Suppressor macrophage (primary cell): Measurements from ENCODE around the gene SYCN.
"Not testable (repeated sequence)": the region's sequence is repeated elsewhere in the genome, so short reads cannot be mapped to it uniquely, and the experiment has no call there.

Experiments used
- DNase-seq, 4 experiments: peaks; one replicate each; pipeline ENCODE4 v3.0.0-alpha.2; 2020 to 2022
- total RNA-seq, 17 experiments: gene quantifications; one replicate each; lab custom pipeline; 2026; ENCODE audit warnings: mixed read lengths in 6 of 17, inconsistent platforms in 3 of 17; lab: John Stamatoyannopoulos, UW

SYCN gene, protein sequence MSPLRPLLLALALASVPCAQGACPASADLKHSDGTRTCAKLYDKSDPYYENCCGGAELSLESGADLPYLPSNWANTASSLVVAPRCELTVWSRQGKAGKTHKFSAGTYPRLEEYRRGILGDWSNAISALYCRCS
- total RNA-seq, result 0 to 0.44 (median 0) reads per million in 17 experiments

DNA sequence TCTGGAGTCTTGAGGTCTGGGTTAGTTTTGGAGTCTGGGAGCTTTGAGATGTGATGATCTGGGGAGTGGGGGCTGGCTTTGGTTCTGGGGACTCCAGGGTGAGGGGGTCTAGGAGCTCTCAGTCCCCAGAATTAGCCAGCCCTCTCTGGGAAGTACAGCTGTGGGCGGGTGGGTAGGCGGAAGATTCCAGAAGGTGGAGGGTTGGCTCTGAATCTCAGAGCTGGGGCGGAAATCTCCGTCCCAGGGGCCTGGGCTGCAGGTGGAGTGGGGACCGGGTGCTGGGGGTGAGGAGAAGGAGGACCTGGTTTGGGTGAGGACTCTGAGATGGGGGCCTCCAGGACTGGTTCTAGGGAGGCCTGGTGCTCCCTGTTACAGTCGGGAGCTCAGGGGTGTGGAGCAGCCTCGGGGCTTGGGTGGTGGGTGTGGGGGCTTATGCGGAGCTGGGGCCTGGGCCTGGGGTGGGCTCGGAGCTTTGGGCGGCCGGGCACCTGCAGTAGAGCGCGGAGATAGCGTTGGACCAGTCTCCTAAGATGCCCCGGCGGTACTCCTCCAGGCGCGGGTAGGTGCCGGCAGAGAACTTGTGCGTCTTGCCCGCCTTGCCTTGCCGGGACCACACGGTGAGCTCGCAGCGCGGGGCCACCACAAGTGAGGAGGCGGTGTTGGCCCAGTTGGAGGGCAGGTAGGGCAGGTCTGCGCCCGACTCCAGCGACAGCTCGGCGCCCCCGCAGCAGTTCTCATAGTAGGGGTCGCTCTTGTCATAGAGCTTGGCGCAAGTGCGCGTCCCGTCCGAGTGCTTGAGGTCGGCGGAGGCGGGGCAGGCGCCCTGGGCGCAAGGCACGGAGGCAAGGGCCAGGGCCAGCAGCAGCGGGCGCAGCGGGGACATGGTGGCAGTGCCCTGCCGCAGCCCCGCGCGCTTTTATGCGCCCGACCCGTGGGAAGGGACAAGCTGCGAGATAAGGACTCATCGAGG is at the start of gene SYCN:
Gene SYCN (minus strand): TSS at position 892 of the 970 bp plus-strand sequence. CDS start 9 bp downstream, at position 883.
- DNase-seq, result no peak

DNA sequence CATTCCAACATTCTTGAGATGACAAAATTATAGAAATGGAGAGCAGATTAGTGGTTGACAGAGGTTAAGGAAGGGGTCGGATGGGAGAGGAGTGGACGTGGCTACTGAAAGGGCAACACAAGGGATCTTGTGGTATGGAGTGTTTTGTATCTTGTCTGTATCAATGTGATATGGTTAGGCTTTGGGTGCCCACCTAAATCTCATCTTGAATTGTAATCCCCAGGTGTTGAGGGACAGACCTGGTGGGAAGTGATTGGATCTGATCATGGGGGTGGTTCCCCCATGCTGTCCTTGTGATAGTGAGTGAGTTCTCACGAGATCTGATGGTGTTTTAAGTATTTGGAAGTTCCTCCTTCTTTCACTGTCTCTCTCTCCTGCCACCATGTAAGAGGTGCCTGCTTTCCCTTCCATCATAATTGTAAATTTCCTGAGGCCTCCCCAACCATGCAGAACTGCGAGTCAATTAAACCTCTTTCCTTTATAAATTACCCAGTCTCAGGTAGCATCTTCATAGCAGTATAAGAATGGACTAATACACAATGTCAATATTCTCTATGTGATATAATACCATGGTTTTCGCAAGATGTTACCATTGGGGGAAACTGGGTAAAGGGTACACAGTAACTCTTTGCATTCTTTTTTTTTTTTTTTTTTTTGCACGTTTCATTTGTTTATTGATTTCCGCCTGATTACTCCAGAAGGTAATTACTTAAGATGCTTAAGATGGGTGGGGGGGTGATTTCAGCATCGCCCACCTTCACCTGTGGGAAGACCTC is 49.5 kb upstream of the SYCN start:
- no peak for DNase-seq

GRCh38 chr19:39252458-39252857 is 48.4 kb upstream of the SYCN start:
- no peak for DNase-seq

DNA sequence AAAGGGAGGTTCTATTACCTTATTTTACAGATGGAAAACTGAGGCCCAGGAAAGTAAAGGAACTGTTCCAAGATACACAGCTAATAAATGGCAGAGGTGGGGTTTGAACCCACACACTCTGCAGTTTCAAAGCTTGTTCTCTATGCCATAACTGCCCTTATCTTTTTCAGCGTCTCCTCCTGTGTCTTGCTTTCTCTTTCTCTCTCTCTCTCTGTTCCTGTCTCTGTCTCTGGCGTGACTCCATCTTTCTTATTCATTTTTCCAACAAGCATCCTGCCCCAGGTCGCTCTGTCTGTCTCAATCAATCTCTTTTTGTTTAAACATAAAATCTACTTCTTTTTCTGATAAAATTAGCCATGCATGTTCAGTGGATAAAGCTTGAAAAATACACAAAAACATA is 47.8 kb upstream of the SYCN start:
- DNase-seq, result no peak

- no peak for DNase-seq
Measured at GRCh38 chr19:39251081-39251480, 47.0 kb upstream of the SYCN start.

- no peak for DNase-seq
Measured at GRCh38 chr19:39248806-39249205, 44.7 kb upstream of the SYCN start, which contains the start of gene IFNL4. Gene IFNL4, minus strand, starts transcription at chr19:39248856.

DNA sequence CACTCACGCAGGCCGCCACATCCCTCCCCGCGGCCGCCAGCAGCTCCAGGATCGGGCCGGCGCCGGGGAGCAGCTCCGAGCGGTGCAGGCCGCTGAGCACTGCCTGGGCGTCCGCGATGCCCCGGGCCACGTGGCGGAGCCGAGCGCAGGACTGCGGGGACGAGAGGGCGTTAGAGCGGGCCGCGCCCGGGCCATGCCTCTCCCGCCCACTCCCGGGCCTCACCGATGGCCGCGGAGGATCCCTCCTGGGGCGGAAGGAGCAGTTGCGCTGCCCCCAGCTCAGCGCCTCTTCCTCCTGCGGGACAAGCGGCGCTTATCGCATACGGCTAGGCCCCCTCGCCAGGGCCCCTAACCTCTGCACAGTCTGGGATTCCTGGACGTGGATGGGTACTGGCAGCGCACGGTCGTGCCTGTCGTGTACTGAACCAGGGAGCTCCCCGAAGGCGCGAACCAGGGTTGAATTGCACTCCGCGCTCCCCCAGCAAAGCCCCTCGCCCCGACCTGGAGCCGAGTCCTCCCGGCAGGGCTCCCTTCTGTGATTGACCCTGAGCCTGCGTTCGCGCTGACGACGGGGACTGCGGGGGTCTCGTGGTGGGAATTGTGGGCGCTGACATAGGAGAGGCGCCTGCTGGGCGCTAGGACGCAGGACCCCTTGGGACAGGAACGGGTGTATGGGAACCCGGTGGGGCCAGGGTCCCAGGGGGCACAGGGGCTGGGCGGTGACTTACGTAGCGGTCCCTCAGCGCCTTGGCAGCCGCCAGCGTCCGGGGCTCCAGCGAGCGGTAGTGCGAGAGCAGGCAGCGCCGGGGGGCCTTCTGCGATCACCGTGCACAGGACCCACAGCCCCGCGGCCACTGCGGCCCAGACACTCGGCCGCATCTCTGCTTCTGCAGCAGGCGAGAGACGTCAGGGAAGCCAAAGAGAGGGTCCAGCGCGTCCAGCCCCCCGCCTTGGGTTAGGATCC is 43.9 kb upstream of the SYCN start:
- peak in 2 of 4 experiments; percentile 17 to 42 for DNase-seq

DNA sequence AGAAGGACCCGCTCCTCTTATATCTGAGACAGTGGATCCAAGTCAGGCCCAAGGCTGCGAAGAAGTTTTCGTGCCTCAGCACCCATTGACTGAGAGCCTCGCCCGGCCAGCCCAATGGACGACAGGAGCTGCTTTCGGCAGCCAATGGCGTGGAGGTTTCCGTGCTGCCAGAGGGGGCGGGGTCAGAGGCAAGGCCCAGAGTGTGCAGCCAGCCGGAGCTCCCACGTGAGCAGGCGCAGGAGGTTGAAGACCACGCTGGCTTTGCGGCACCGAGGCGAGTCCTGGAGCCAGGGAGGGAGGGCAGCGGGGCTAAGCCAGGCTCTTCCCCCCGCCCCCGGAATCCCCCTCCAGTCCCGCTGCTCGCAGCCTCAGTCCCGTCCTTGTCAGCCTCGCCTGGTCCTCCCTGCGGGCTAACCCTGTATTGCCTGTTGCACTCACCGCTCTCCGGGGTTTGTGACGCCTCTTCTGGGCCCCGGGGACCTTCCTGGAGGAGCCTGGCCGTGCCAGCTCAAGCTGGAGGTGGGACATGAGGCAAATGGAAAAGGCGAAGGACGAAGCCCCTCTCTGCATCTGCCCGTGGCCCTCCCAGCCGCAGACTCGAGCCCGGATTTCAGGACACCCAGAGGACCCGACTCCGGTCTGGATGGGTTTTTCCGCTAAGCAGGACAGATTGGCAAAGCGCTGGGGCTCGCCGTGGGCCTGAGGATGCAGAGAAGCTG is 43.0 kb upstream of the SYCN start:
- DNase-seq, result no peak

GRCh38 chr19:39245166-39245565 is 41.1 kb upstream of the SYCN start:
- DNase-seq, result not testable (repeated sequence)

DNA sequence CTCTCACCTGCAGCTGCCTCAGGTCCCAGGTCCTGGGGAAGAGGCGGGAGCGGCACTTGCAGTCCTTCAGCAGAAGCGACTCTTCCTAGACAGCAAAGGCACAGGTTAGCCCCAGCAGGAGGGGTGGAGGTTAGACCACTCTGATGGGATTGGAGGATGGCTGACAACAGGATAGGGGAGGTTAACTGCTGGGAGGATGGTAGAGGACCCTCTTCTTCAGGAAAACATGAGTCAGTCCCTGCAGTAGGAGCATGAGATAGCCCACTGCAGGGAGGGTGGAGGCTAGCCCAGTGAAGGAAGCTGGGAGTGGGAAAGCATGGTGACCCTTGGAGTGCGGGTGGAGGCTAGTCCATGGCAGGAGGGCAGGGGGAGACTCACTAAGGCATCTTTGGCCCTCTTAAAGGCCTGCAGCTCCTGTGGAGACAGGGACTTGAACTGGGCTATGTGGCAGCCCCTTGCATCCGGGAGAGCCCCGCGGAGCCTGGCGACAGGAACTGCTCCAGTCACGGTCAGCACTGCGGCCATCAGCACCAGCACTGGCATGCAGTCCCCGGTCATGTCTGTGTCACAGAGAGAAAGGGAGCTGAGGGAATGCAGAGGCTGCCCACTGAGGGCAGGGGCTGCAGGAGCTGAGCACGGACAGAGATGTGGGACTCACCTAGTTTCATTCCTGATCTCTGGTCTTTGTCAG is 40.5 kb upstream of the SYCN start, which contains the start of gene IFNL3:
Gene IFNL3 (minus strand): TSS at position 597 of the 691 bp plus-strand sequence. CDS start 39 bp downstream, at position 558.
- not testable (repeated sequence) for DNase-seq

DNA sequence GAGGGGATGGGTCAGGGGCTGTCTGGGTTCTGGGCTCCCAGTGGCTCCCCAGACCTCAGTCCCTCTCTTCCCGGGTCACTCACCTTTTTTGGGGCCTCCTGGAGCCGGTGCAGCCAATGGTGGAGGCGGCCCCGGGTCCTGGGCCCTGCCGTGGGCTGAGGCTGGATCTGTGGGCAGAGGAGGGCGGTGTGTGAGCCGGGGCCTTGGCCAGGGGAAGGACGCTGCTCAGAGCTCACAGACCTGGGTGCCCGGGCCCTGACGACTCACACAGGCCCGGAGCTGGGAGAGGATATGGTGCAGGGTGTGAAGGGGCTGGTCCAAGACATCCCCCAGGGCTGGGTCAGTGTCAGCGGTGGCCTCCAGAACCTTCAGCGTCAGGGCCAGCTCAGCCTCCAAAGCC is 39.7 kb upstream of the SYCN start:
- DNase-seq, result not testable (repeated sequence)

GRCh38 chr19:39240421-39240820 is 36.4 kb upstream of the SYCN start:
- no peak for DNase-seq

GRCh38 chr19:39238944-39239343 is 34.9 kb upstream of the SYCN start:
- DNase-seq, result no peak

DNA sequence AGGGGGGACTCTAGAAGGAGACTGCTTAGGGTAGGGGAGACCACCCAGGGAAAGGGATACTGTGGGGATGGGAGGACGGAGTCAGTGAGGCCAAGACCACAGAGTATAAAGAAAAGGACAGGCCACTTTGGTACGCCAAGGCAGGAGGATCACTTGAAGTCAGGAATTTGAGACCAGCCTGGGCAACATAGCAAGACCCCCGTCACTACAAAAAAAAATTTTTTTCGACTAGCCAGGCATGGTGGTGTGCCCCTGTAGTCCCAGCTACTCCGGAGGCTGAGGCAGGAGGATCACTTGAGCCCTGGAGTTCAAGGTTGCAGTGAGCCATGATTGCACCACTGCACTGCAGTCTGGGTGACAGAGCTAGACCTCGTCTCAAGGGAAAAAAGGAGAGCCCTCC is 34.1 kb upstream of the SYCN start:
- no peak for DNase-seq

DNA sequence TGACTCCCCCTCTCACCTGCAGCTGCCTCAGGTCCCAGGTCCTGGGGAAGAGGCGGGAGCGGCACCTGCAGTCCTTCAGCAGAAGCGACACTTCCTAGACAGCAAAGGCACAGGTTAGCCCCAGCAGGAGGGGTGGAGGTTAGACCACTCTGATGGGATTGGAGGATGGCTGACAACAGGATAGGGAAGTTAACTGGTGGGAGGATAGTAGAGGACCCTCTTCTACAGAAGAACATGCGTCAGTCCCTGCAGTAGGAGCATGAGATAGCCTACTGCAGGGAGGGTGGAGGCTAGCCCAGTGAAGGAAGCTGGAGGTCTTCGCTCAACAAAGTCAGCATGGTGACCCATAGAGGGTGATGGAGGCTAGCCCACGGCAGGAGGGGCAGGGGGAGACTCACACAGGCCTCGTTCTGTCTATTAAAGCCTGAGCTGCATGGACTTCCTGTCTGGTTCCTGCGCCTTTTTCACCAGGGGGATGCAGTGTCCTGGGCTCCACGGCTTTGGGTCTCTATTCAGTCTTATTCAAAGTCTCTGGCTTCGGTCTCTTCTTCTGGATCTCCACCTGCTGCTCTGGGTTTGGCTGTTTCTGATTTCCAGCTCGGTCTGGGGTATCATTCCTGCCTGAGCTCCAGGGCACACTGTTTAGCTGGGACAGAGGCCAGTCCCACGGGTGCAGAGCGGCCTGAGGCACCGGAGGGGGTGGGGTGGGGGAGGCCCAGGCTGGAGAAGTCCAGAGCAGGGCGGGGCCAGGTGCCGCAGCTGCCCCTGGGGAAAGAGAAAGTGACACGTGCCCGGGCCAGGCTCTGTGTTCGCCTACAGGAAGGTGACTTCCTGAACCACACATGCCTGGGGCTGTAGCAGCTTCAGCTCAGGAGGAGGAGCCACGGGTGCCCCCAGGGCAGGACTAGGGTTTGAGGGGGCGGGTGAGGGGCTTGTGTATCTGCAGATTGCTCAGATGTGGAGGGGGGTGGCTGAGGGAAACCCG is 33.4 kb upstream of the SYCN start:
- peak in 1 of 4 experiments; percentile 23 for DNase-seq

DNA sequence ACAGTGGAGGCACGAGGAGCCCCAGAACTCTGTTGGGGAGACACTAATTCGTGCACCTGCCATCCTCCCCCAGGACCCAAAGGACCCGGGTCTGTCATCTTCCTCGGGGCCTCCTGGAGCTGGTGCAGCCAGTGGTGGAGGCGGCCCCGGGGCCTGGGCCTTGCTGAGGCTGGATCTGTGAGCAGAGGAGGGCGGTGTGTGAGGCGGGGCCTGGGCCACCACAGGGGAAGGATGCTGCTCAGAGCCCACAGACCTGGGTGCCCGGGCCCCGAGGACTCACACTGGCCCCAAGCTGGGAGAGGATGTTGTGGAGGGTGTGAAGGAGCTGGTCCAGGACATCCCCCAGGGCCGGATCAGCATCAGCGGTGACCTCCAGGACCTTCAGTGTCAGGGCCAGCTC is 32.5 kb upstream of the SYCN start:
- no peak for DNase-seq

DNA sequence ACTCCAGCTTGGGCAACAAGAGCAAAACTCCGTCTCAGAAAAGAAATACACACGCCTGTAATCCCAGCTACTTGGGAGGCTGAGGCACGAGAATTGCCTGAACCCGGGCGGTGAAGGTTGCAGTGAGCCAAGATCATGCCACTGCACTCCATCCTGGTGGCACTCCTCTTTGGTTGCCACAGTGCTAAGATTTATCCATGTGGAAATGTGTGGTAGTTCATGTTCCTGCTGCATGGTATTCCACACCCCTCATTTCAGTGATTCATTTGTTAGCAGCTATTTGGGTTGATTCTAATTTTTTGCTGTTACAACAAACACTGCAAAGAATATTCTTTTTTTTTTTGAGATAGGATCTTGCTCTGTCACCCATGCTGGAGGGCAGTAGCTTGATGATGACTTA is 28.6 kb upstream of the SYCN start:
- no peak for DNase-seq

DNA sequence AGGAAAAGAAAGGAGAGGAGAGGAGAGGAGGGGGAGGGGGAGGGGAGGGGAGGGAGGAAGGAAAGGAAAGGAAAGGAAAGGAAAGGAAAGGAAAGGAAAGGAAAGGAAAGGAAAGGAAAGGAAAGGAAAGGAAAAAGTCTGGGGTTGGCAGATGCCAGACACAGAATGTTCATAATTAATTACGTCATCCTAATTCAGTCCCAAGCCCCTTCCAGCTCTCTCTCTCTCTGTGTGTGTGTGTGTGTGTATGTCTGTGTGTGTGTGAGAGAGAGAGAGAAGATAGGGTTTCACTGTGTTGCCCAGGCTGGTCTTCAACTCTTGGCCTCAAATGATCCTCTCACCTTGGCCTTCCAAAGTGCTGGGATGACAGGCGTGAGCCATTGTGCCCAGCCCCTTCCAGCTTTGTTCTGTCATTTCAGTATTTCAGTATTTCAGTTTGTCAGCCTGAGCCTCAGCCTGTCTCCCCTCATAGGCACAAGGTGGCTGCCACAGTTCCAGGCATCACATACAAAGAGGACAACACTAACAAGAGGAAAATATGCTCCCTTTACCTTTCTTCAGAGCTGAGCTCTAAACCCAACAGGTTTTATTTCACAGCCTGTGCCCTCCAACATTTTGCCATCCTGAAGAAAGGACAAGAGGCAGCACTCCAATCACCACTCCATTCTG is 26.2 kb upstream of the SYCN start:
- DNase-seq, result no peak
